Testis (tissue), 2 donors: ENCODE measurements around the gene MLANA.

Experiments
- POLR2A ChIP-seq: fragments of 450-650 bp; IDR thresholded peaks from one replicate; pipeline ENCODE4 v1.6.1; 2017; ENCODE audit warnings: antibody characterized with exemption, mild to moderate bottlenecking, moderate library complexity
- TF ChIP-seq, protein P1 (sequence below), 3 experiments: fragments of 450-650 bp in 2 of 3; fragments of 200-600 bp in 1 of 3; sonication (generic) in 1 of 3; IDR thresholded peaks; one replicate each; pipeline ENCODE4 v1.5.1; 2016 to 2019; ENCODE audit warnings: antibody characterized with exemption in 3 of 3, mild to moderate bottlenecking in 2 of 3, moderate library complexity in 1 of 3

DNA sequence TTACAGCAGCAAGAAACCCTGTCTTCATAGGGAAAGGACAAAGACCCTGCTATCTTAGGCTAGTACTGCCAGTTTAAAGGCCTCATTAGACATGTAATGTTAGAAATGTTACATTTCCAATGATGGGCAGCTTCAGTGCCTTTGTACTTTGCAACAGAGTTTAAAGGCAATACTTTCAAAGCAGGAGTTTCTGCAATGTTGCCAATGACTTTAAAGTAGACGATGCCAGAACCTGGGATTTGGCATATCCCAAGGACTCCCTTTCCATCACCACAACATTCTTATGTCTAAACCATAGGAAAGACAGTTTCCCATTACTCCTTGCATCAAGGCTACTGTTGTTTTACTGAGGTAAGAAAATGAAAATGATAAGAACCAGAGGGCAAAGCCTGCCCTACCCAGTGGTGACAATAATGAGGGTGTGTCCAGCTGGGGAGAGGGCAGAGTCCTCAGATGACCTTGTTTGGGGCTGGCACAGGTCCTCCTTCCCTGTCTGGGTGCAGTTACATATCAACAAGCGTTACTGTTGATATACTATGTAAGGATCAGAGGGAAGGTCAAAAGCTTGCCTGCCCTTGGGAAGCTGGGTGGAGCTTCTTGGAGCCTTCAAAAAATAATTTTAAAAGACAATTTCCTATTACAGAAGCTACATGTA, 27.5 kb upstream of the MLANA start:
- TF ChIP-seq, protein P1, sequence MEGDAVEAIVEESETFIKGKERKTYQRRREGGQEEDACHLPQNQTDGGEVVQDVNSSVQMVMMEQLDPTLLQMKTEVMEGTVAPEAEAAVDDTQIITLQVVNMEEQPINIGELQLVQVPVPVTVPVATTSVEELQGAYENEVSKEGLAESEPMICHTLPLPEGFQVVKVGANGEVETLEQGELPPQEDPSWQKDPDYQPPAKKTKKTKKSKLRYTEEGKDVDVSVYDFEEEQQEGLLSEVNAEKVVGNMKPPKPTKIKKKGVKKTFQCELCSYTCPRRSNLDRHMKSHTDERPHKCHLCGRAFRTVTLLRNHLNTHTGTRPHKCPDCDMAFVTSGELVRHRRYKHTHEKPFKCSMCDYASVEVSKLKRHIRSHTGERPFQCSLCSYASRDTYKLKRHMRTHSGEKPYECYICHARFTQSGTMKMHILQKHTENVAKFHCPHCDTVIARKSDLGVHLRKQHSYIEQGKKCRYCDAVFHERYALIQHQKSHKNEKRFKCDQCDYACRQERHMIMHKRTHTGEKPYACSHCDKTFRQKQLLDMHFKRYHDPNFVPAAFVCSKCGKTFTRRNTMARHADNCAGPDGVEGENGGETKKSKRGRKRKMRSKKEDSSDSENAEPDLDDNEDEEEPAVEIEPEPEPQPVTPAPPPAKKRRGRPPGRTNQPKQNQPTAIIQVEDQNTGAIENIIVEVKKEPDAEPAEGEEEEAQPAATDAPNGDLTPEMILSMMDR (IDR thresholded peaks at IDR 0.05): no peak
- no peak for TF ChIP-seq POLR2A
